ENCODE results near the gene NUDT21.

Gene NUDT21

DNA sequence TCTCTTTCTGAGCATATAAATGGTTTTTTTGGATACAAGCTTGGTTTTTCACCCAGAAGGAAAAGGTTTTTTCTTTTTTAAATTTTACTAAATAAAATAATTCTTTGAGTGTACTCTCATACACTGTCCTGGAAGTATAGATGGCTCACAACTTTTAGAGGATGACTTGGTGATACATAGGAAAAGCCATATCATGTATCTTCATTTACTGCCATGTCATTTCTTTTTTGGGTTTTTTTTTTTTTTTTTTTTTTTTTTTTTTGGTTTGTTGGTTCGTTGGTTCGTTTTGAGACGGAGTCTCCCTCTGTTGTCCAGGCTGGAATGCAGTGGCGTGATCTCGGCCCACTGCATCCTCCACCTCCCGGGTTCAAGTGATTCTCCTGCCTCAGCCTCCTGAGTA, 12.0 kb upstream of the NUDT21 start:
- no peak overlapping the region for H3K27ac ChIP-seq
- DNase-seq (ENCODE audit: low read depth, low spot score), result no peak

DNA sequence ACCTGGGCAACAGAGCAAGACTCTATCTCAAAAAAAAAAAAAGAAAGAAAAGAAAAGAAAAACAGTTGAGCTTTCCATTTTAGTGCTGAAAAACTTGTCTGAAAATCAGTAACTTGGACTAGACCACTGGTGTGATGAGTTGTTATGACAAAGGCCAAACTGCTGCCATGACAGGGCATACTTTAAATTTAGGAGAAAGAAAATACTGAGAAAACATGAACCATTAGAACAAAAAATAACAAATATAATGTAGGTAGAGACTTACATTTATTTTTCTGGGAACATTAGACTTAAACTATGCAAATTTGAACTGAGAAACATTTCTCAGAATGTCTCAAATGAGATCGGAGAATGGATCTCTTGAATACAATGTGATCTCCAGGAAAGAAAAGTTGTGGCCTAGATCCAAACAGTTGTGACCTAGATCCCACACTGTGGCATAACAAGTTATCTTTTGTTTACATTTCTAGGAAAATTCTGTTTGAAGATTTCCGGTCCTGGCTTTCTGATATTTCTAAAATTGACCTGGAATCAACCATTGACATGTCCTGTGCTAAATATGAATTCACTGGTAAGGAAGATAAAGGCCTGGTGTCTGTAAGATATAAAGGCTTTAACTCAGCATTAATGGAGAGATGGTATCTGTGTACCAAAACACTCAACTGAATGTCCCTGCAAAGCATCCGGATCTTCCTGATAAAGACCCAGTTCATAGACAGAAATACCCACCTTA, 11.1 kb upstream of the NUDT21 start:
- H3K27ac ChIP-seq, result no peak overlapping the region
- DNase-seq (ENCODE audit: low read depth, low spot score), result no peak

DNA sequence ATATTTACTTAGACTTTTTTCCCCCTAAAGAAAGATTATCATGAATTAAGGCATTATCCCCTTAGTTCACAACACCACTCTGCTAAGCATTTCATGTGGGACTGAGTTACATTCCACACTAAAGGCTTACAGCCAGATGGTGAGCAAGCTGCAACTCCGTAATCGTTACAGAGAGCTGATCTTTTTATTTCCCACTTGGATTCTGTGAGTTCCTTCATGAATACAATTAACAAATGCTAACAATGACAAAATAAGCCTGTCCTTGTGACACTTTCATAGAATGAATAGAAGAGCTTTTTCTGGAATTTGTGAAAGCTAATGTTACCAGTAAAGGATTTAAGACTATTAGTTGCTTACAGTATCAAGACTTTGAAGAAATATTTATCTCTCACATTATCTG, 9.0 kb upstream of the NUDT21 start:
- no peak for DNase-seq (ENCODE audit: low read depth, low spot score)
- no peak overlapping the region for H3K27ac ChIP-seq

DNA sequence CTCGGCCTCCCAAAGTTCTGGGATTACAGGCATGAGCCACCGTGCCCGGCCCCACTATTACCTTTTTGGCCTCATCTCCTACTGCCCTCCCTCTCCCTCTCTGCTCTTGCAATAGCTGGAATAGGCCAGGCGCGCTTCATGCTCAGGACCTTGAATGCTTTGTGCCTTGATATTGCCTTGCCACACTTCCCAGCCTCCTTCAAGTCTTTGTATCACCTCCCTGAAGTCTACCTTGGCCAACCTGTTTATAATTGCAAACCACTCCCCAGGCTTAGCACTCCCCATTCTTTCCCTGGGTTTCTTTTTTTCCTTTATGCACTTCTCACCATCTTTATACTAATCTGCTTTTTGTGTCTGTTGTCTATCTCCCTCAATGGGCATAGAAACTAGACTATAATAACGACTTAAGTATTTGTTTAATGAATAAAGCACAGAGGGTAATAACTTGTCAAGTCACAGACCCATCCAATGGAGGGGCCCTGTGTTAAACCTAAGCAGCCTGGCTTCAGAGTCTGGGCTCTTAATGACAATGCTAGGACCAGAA, 6.9 kb upstream of the NUDT21 start:
- DNase-seq (ENCODE audit: low read depth, low spot score), result no peak
- no peak overlapping the region for H3K27ac ChIP-seq

DNA sequence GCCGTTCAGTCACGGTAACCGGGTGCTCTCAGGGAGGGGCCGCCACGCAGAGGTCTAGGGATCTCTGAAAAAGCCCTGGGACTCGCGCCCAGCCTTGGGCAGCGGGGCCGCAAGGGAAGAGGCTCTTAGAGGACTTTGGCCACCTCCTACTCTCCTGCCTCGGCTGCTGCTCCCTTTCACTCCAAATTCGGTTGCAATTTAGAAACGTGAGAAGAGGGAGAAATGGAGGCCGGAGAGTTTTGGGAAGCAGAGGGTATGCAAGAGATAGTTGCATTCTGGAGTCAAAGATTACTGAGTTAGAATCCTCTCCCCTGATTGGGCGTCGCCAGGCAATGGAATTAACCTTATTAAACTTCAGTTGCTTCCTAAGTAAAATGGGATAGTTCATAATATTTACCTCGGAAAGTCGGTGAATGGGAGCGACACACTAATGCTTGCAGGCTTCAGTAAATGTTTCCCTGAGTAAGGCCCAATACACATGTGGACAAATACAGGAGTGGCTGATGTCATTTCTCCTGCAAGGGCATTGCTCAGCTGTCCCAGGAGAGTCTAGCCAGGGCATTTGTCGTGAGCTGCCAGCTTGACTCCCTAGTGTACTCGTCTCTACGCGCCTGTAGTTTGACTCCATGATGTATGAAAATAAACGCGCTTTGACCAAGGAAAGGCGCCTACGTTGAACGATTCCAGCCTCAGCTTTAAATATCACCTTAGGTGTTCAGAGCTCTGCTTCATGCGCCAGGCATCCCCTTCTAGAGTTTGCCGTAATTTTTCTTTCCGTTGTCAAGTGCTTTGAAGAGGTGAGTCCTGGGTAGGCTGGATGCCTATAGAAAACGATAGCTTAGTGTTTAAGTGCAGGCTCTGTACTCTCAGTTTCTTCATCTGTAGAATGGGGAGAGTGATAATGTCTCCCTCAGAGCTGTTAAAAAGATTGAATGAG, 889 bp upstream of the NUDT21 start:
- no peak for DNase-seq (ENCODE audit: low read depth, low spot score)

DNA sequence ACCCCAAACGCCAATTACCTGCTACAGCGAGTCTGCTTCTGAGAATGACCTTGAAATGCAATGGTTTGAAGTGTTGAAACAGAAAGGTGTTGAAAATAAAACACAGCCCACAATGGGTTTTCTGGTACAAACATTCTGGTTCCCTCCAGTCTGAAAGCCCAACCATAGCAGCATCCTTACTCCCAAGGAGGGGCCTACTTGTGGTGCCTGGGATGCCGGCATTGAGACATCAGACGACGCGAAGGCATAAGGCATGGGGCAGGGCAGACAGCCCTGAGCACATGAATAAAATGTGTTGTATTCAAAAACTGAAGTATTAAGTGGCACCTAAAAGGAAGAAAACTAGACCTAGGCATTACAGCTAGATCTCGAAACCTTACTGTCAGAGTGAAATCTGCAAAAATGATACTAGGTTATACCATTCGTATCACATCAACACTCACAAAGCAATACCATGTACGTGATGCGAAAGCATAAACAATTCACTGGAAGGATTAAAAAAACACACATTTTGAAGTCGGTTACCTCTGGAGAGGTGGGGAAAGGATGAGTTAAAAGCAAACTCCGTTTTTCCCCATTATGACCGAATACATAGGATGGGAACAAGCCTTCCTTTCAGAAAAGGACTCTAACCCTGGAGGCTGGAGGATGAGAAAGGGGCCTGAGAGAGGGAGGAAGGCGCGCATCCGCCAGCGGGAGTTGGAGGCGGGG, 702 bp downstream of the NUDT21 start:
- DNase-seq (ENCODE audit: low read depth, low spot score), result no peak
- peak overlapping the region; percentile 77 for H3K27ac ChIP-seq

More for the DNA sequence above, 889 bp upstream of the NUDT21 start:
- H3K27ac ChIP-seq, result peak overlapping the region; percentile 77

DNA sequence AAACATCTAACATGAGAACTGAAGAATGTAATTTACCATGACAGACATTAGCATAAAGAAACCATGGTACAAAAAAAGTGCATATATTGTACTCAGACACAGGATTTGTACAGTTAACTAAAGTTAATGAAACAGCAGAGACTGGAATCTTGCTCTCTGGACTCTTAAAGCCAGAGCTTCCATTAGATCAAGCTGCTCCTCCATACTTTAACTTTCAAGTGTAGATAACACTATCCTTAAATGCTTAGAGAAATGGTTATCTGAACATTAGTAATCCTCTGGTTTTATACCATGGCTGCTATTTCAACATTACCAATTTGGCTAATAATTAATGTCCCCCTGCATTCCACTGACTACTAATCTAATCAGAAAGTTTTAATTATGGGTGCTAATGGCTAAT, 3.1 kb downstream of the NUDT21 start:
- DNase-seq (ENCODE audit: low read depth, low spot score), result no peak
- no peak overlapping the region for H3K27ac ChIP-seq

DNA sequence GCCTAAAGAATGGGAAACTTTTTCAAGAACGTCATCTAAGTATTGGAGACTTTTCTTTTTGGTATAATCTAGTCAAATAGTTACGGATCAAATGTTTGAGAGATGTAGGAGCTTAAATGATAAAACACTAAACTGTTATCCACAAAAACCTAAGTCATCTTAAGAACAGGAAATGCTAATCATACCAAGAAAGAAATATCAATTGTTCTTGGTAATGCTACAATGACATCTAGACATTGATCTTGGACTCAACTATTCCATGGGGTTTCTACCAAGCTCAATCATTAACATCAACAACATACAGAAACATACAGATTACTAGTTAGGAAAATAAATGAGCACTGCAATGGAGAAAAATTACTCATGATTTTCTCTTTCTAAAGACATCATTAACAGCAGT, 3.8 kb downstream of the NUDT21 start:
- no peak overlapping the region for H3K27ac ChIP-seq
- DNase-seq (ENCODE audit: low read depth, low spot score), result no peak

DNA sequence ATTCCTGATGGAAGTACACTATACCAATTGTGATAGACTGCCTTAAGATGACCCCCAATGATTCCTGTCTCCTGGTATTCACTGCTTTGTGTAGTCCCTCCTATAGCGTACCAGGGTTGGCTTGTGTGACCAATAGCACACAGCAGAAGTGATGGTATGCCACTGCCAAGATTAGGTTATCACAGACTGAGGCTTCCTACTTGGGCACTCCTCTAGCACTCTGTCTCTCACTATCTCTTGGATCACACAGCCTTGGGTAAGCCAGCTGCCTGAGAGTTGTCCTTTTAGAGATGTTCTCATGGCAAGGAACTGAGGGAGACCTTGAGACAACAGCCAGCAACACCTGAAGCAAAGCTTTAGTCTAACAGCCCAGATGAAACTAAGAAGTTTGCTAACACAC, 13.1 kb downstream of the NUDT21 start:
- H3K27ac ChIP-seq, result no peak overlapping the region
- DNase-seq (ENCODE audit: low read depth, low spot score), result no peak

DNA sequence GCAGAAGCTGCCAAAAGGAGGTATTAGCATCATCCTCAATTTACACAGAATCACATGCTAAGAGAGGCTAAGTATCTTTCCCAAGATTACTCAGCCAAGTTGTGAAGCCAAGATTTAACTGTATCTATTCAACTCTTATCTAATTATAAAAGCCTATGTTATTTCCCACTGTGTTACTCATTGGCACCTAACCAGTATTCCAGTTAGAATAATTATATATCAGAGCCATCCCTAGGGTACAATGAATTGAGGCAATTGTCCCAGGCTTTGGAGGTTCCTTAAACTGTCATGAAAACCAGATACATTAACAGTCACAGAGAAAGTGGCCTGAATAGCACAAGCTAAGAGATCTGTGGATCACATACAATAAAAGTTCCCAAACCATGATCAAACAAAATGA, 14.9 kb downstream of the NUDT21 start:
- no peak overlapping the region for H3K27ac ChIP-seq
- no peak for DNase-seq (ENCODE audit: low read depth, low spot score)

DNA sequence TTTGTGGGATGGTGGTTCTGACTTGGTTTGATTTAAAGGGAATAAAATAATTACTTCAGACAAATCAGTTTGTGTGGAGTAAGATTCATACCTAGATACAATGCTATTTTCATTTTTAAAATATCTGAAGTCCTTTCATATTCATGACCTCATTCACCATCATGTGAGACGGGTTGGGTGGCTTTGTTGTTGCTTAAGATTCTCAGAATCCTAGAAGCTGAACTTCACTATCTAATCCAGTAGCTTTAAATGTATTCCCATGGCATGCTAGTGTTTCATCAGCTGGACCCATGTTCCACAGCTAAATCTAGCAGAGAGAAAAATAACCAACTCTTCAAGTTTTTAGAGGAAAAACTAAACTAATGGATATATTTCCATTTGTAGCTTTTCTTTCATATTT, 23.0 kb downstream of the NUDT21 start:
- no peak overlapping the region for H3K27ac ChIP-seq
- DNase-seq (ENCODE audit: low read depth, low spot score), result no peak

DNA sequence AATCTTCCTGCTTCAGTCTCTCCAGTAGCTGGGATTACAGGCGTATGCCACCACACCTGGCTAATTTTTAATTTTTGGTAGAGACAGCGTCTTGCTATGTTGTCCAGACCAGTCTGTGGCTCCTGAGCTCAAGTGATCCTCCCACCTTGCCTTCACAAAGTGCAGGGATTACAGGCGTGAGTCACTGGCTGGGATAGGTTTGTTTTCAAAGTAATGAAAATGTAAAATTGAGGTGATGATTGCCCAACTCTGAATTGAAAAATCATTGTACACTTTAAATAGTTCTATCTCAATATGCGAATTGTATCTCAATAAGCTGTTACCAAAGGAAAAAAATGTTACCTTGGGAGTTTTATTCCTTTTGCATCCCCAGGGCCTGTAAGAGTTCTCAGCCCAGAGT, 24.5 kb downstream of the NUDT21 start:
- H3K27ac ChIP-seq, result peak overlapping the region; percentile 61
- DNase-seq (ENCODE audit: low read depth, low spot score), result peak; percentile 29

DNA sequence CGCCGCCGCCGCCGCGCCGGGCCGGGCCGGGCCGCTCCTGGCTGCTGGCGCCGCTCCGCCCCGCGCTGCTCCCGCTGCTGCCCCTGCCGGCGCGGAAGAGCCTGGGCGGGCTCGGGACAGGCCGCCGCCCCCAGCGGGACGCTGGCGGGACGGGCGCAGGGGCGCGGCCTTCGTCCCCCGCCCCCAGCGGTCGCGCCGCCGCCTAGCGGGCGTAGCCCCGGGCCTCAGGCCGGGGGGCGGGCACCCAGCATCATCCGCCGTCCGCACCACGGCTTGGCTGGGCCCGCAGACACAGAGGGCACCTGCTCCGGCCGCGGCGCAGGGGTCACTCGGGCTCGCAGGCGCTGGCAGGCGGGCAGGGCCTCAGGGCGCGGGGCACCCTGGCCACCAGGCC, 25.7 kb downstream of the NUDT21 start, which contains the start of gene AMFR:
TSS of gene AMFR (minus strand) at position 107 of the 394 bp plus-strand sequence. CDS start 218 bp downstream, outside the sequence.
- H3K27ac ChIP-seq, result peak within 1 kb of the TSS; percentile 61
- no peak for DNase-seq (ENCODE audit: low read depth, low spot score)

DNA sequence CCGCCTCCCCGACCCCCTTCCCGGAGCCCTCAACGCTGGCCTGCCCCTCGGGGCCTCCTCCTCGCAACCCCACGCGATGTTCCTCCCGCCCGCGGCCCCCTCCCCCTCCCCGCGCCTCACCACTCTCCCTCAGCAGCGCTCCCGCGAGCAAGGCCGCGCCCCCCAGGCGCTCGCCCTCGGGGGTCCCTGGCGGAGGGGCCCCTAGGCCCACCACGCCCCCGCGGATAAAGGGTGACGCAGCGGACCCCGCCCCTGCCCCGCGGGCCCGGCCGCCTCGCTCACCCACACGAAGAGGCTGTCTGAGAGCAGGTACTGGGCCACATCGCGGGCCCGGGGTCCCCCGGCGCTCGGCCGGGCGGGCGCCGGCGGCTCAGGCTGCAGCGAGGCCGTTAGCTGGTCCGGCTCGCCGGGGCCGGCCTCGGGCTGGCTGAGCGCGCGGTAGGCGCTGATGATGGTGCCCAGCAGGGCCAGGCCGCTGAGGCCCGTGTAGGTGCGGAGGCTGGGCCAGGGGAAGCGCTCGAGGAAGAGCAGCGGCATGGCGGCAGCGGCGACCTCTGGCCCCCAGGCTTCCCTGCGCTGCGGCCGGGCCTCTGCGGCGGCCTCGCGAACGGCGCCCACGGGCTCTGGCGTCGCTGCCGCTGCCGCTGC, 26.2 kb downstream of the NUDT21 start:
- no peak for DNase-seq (ENCODE audit: low read depth, low spot score)

DNA sequence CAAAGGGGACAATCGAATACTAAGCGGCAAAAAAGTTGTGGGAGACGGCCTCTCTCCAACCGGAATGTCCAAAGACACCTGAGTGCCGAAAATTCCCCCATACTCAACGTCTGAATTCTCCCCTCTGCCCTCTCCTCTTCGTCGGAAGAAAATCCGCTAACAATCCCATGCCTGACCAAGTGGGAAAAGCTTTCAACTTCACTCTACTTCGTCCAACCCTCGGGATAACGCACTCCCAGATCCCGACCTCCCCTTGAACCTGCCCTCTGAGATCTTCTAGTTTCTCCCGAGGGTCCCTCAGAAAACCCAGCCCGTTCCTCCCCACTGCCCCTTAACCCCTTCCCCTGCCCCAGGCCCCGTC, 26.7 kb downstream of the NUDT21 start:
- DNase-seq (ENCODE audit: low read depth, low spot score), result no peak
- peak overlapping the region; percentile 61 for H3K27ac ChIP-seq

More for the DNA sequence above, 26.2 kb downstream of the NUDT21 start:
- peak overlapping the region; percentile 61 for H3K27ac ChIP-seq

DNA sequence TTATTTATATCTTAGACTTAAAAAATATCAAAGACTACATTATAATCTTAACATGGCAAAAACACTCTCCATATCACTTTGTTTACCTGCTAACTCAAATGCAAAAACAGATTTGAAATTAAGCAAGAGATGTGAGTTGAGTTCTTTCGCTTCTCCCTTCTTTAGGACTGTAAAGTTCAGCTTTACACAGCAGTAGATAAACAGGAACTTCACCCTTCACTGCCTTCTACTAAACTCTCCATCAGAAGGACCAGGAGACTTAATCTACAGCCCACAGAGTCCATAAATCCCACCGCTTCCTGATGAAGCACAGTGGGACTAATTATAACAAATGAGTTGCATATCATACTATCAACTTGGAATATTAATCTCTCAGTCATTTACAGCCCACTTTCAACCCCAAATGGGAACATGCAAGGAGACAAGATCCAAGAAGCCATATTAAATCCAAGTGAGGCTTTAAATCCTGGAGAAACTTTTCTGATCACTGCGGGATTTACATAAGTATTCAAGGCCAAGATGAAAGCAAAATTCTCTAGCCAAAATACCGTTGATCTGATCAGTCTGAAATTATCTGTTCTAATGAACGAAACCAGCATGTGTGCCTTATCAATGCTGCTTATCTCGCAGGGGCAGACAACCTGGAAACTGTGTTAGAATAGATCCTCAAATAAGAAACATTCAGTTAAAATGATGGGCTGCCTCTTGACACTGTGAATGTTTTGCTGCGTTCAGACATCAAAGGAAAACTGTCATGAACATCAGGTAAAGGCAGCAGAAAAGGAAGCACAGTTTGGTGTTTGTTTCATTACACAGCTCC, 27.3 kb downstream of the NUDT21 start:
- H3K27ac ChIP-seq, result peak overlapping the region; percentile 61
- no peak for DNase-seq (ENCODE audit: low read depth, low spot score)

DNA sequence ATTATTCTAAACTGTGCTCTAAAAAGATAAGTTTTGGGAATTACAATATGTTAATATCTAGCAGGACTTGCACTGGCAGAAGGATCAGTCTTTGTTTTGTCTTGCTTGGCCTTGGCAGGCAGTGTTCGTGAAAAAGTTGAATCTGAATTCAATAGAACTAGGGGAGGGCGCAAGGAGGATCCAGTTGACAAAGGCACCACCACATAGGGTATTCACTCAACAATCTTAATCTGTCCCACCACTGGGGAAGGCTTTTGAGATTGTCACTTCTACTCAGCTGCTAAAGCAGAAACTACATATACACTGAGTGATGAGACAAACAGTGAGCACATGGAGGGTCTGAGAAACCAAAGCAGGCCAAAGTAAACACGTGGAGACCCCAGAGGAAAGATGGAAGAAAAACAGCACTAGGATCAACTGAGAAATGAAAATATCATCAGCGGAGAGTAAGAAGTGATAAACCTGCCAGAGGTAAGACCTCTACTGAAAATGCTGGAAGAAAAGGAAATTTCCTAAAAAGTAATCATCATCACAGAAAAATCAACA, 28.2 kb downstream of the NUDT21 start:
- no peak for DNase-seq (ENCODE audit: low read depth, low spot score)
- H3K27ac ChIP-seq, result no peak overlapping the region

DNA sequence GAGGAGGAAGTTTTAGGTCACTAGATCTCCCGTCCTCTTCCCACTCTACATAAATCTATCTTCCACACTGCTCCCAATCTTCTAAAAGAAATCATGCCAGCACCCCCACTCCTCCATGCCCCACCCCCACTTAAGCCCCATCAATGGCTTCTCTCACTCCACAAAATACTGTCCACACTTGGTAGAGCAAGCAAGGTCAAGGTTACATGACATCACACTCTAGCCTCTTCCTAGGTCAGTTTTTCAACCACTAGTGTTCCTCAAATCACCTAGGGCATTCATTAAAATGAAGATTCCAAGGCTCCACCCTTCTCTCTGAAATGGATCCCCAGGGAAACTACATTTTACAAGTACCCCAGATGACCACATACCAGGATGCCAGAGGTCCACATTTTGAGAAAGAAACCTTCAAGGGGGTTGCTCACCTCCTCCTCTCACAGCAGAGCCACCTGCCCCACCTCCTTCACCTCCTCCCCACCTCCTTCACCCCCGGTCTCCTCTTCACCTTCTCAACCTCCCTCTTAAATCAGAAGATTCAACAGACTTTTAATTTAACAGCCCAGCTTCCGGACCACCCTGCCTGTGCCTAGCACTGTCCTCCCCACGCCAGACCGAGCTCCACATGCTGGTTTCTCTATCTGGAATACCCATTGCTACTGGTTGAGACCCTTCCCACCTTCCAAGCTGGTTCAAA, 29.0 kb downstream of the NUDT21 start:
- H3K27ac ChIP-seq, result no peak overlapping the region
- no peak for DNase-seq (ENCODE audit: low read depth, low spot score)

Measured in epithelial cell of prostate (primary cell).